Measurements from ENCODE around the gene GLE1.

DNA sequence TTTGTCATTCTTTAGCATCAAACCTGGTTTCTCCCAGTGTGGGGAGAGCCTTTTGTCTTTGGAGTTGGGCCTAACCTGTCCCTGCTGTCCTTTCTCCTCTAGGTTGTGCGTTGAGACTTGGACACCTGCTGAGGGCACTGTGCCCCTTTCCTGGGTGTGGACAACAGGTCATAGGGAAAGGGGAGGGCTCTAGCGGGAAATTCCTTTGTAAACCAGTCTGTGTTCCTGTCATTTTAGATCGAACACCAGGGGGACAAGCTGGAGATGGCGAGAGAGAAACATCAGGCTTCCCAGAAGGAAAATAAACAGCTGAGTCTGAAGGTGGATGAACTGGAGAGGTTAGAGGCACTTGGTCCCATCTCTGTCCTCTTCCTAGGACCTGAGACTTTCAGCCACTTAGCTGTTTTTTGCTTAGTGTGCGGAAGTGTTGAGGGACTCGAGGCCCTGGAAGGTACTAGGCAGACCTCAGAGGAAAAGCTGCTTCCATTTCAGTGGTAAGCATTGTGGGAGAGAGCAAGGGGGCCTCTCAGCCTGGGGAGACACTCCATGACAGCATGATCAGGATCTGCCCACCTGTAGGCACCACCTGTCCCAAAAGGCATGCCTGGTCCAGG, 8.6 kb upstream of the GLE1 start:
- TF ChIP-seq POLR2AphosphoS5 (IDR thresholded peaks at IDR 0.05) (no peak), CTCF (IDR thresholded peaks at IDR 0.05 in 8 of 11, conservative IDR thresholded peaks at IDR 0.05 in 3 of 11) (no peak), POLR2A (IDR thresholded peaks at IDR 0.05) (no peak)
